GM12878 (cell line): ENCODE results near the gene SSTR4. TPM values are rescaled to one million over a fixed set of nuclear protein-coding genes. Genes with fewer than 3 reads are reported as not detected.

Source experiments
- ATAC-seq: fragments of 200-7000 bp; cut with Tn5 transposase; 3 replicates; pipeline ENCODE4 v1.9.1; 2020; ENCODE audit warnings: mild to moderate bottlenecking, moderate library complexity
- BruUV-seq: library from RNA; stranded (reverse); fragments of 400-500 nt; replicated peaks from 2 replicates; lab custom pipeline; 2021; lab: Mats Ljungman, UMichigan
- CTCF ChIA-PET: fragments of 300-600 bp; sonication (Branson Sonifier 250); formaldehyde crosslinking; extraction: SDS; loops from one replicate; lab custom pipeline; 2021; ENCODE audit warnings: inconsistent platforms; lab: Yijun Ruan, JAX
- POLR2A ChIA-PET: fragments of 350-600 bp; formaldehyde crosslinking; extraction: SDS; loops from one replicate; lab custom pipeline; 2021; ENCODE audit warnings: inconsistent platforms; lab: Charles Lee
- RAD21 ChIA-PET: fragments of 300-600 bp; sonication (Branson Sonifier 250); formaldehyde crosslinking; loops from one replicate; lab custom pipeline; 2023; ENCODE audit warnings: antibody characterized with exemption; ENCODE audit not compliant: unreplicated experiment; lab: Charles Lee
- SMC1A ChIA-PET: fragments of 300-600 bp; sonication (Branson Sonifier 250); formaldehyde crosslinking; loops from one replicate; lab custom pipeline; 2023; ENCODE audit not compliant: unreplicated experiment, uncharacterized antibody; lab: Charles Lee
- DNase-seq: peaks from one replicate; pipeline ENCODE4 v3.0.0-alpha.2; 2011; ENCODE audit warnings: low read depth, low spot score
- FAIRE-seq: peaks from 3 replicates; lab custom pipeline; 2011; peaks lifted over from hg19 to GRCh38; lab: Jason Lieb, UNC
- H2AFZ ChIP-seq: 2 replicates; pipeline ENCODE4 v1.6.0; 2011; ENCODE audit warnings: low read depth, low read length, control low read depth; ENCODE audit not compliant: control insufficient read depth
- H3K27ac ChIP-seq: 2 replicates; pipeline ENCODE4 v1.5.1; 2011; ENCODE audit warnings: control low read depth; ENCODE audit not compliant: control insufficient read depth, insufficient read depth
- H3K27me3 ChIP-seq, 2 experiments: replicated peaks in 1 of 2; 2 replicates each; pipeline versions ENCODE4 v1.6.0 to v1.6.1; 2011; ENCODE audit warnings: low read length in 1 of 2; ENCODE audit not compliant: control insufficient read depth in 2 of 2, insufficient read depth in 2 of 2
- H3K36me3 ChIP-seq, 2 experiments: 2 replicates each; pipeline ENCODE4 v1.5.1; 2011; ENCODE audit warnings: low read length in 1 of 2; ENCODE audit not compliant: control insufficient read depth in 2 of 2, insufficient read depth in 2 of 2
- H3K4me1 ChIP-seq: 2 replicates; pipeline ENCODE4 v1.6.1; 2011; ENCODE audit warnings: mild to moderate bottlenecking, low read length, moderate library complexity, mixed read lengths; ENCODE audit not compliant: control insufficient read depth, insufficient read depth
- H3K4me2 ChIP-seq: 2 replicates; pipeline ENCODE4 v1.6.0; 2011; ENCODE audit warnings: control low read depth; ENCODE audit not compliant: control insufficient read depth, insufficient read depth
- H3K4me3 ChIP-seq: fragments of 200-600 bp; sonication (generic); 2 replicates; pipeline ENCODE4 v1.5.1; 2016
- H3K79me2 ChIP-seq: 2 replicates; pipeline ENCODE4 v1.6.0; 2011; ENCODE audit warnings: low read length; ENCODE audit not compliant: control insufficient read depth, insufficient read depth
- H3K9ac ChIP-seq: 2 replicates; pipeline ENCODE4 v1.8.0; 2011; ENCODE audit warnings: low read length, control low read depth, mixed read lengths; ENCODE audit not compliant: control insufficient read depth, insufficient read depth
- H3K9me3 ChIP-seq: replicated peaks from 3 replicates; pipeline ENCODE4 v1.5.1; 2011; ENCODE audit warnings: mild to moderate bottlenecking, low read length; ENCODE audit not compliant: control insufficient read depth, insufficient read depth
- H4K20me1 ChIP-seq: 2 replicates; pipeline ENCODE4 v1.6.0; 2011; ENCODE audit not compliant: control insufficient read depth, insufficient read depth
- BCLAF1 ChIP-seq: fragments of 450-650 bp; IDR thresholded peaks from 2 replicates; pipeline ENCODE4 v1.6.1; 2017; ENCODE audit warnings: antibody characterized with exemption, mild to moderate bottlenecking, moderate library complexity
- FOXM1 ChIP-seq: IDR thresholded peaks from 2 replicates; pipeline ENCODE4 v1.6.1; 2012; ENCODE audit warnings: low read depth, mild to moderate bottlenecking, inconsistent platforms, low read length, moderate library complexity
- HDGF ChIP-seq: fragments of 450-650 bp; IDR thresholded peaks from 2 replicates; pipeline ENCODE4 v1.6.1; 2016; ENCODE audit warnings: antibody characterized with exemption
- IKZF1 ChIP-seq: fragments of 450-650 bp; conservative IDR thresholded peaks from 2 replicates; pipeline ENCODE4 v1.6.1; 2017; ENCODE audit warnings: antibody characterized with exemption, mild to moderate bottlenecking
- MXI1 ChIP-seq: fragments of 150-350 bp; IDR thresholded peaks from 2 replicates; pipeline ENCODE4 v1.6.1; 2011; ENCODE audit warnings: low read depth, mild to moderate bottlenecking, inconsistent platforms, low read length, improper control_type of control experiment
- NFYB ChIP-seq: IDR thresholded peaks from 2 replicates; pipeline ENCODE4 v1.6.1; 2011; ENCODE audit warnings: low read depth, mild to moderate bottlenecking, low read length, improper control_type of control experiment, moderate library complexity; ENCODE audit not compliant: insufficient read depth
- NKRF ChIP-seq: fragments of 450-650 bp; conservative IDR thresholded peaks from 2 replicates; pipeline ENCODE4 v1.6.1; 2017; ENCODE audit warnings: mild to moderate bottlenecking, moderate library complexity
- PBX3 ChIP-seq: IDR thresholded peaks from 2 replicates; pipeline ENCODE4 v1.6.1; 2011; ENCODE audit warnings: mild to moderate bottlenecking, low read depth, low read length, moderate library complexity; ENCODE audit not compliant: insufficient replicate concordance
- POLR2AphosphoS5 ChIP-seq: IDR thresholded peaks from 2 replicates; pipeline ENCODE4 v1.6.1; 2011; ENCODE audit warnings: mild to moderate bottlenecking, low read length, inconsistent platforms
- SMAD5 ChIP-seq: IDR thresholded peaks from 2 replicates; pipeline ENCODE4 v1.6.1; 2016; ENCODE audit warnings: antibody characterized with exemption, low read depth
- WGBS: methylation state at CpG from one replicate; pipeline ENCODE4 v1.1.6; 2016; ENCODE audit warnings: low lambda C conversion rate; ENCODE audit not compliant: insufficient replicate concordance, insufficient coverage; ENCODE audit errors: missing lambda C conversion rate; 5-methylcytosine and 5-hydroxymethylcytosine counted together
- in situ Hi-C: fragments of 300-500 bp; cut with MboI; formaldehyde crosslinking; loops from 9 replicates; pipeline ENCODE4 v1.14.3; 2018; ENCODE audit warnings: mixed read lengths
- intact Hi-C: fragments of 100-400 bp; cut with micrococcal nuclease; formaldehyde crosslinking; loops from one replicate; pipeline ENCODE4 v1.14.2; 2022; ENCODE audit not compliant: unreplicated experiment
- polyA plus RNA-seq, 11 experiments: library from polyadenylated mRNA; depleted of rRNA in 4 of 11; unstranded in 6 of 11; stranded (reverse) in 5 of 11; fragments of >200 nt; fragmentation: Nextera tagmentation in 4 of 11; fragmentation: Illumina TruSeq in 1 of 11; extraction: Ambion mirVana in 4 of 11; extraction: Trizol in 1 of 11; gene quantifications; 1 replicate in 1 of 11; 2 replicates in 10 of 11; pipeline versions ENCODE4 v1.2.1 to v1.2.3, GENCODE V29; 2011 to 2016; ENCODE audit warnings: inconsistent platforms in 2 of 11, missing spikeins in 2 of 11, low read depth in 1 of 11
- total RNA-seq, 4 experiments: library from RNA; depleted of rRNA in 3 of 4; stranded (reverse); fragments of >200 nt in 3 of 4; fragmentation: Illumina TruSeq in 1 of 4; extraction: Trizol in 1 of 4; gene quantifications; 2 replicates each; pipeline versions ENCODE4 v1.2.1 to v1.2.3, GENCODE V29; 2013 to 2021

Gene SSTR4
- total and polyA plus RNA-seq, 10 of the 15 experiments (the other 5 are each of a cell fraction or from before 2014, with no cell fraction given), result not detected

- H4K20me1 ChIP-seq, result no peaks in the 10 kb centered on the region
- no peak overlapping the region for H3K9ac ChIP-seq
- H3K4me3 ChIP-seq, result no peak overlapping the region
- POLR2A ChIA-PET, result no interaction called here
- RAD21 ChIA-PET, result interaction anchor here (1.3 to 2.0 kb wide), 3 partner anchors 19 to 141 kb away, joined by 3 to 7 read pairs (median 3); no protein-coding TSS in a partner anchor
- intact Hi-C loops (loop anchor here (5.0 kb wide), 1 partner anchor 132 kb away; no protein-coding TSS in a partner anchor), in situ Hi-C loops (no loop called here)
- no peak overlapping the region for H3K4me2 ChIP-seq
- no peak for ATAC-seq
- FAIRE-seq, result no peak
- no peaks in the 10 kb centered on the region for H3K4me1 ChIP-seq
- no TSS peak for BruUV-seq
- H3K36me3 ChIP-seq, result no peaks in the 10 kb centered on the region
- no peak overlapping the region for H3K27ac ChIP-seq
- SMC1A ChIA-PET, result interaction anchor here (1.0 to 6.6 kb wide), 7 partner anchors 10 to 369 kb away, joined by 3 to 27 read pairs (median 5); no protein-coding TSS in a partner anchor
- 21% methylated on average over 4 of the region's 4 CpGs for WGBS
- no peak overlapping the region for H2AFZ ChIP-seq
- no peaks in the 10 kb centered on the region for H3K27me3 ChIP-seq
- no peaks in the 10 kb centered on the region for H3K79me2 ChIP-seq
- H3K9me3 ChIP-seq, result no peaks in the 10 kb centered on the region; the same call in 2 of the 3 replicates
- CTCF ChIA-PET, result interaction anchor here (0.9 to 2.9 kb wide), 10 partner anchors 10 to 369 kb away, joined by 3 to 11 read pairs (median 5); no protein-coding TSS in a partner anchor
- TF ChIP-seq POLR2AphosphoS5 (no peak), BCLAF1 (no peak), SMAD5 (no peak), MXI1 (no peak), HDGF (no peak), NKRF (no peak), PBX3 (no peak), FOXM1 (no peak), IKZF1 (no peak), NFYB (no peak)
- DNase-seq, result no peak
Measured at GRCh38 chr20:23060629-23061028, 25.5 kb downstream of the SSTR4 start.
